GM12864 (cell line): ENCODE results near the gene ZNF655.
A peak's percentile ranks its signal among the peaks of the same experiment; 100 is the strongest.

Source experiments
- DNase-seq: peaks from one replicate; pipeline ENCODE4 v3.0.0-alpha.2; 2011; ENCODE audit warnings: low read depth
- H3K4me3 ChIP-seq: 2 replicates; pipeline ENCODE4 v1.5.1; 2011; ENCODE audit warnings: mild to moderate bottlenecking, low read depth, low read length, control low read depth
- CTCF ChIP-seq: IDR thresholded peaks from 2 replicates; pipeline ENCODE4 v1.5.1; 2011; ENCODE audit warnings: low read depth, mild to moderate bottlenecking, moderate library complexity, low read length, control low read depth, inconsistent platforms; ENCODE audit errors: missing control alignments

The ZNF655 gene

GRCh38 chr7:99558306-99559174 lies at the start of gene ZNF655:
Gene ZNF655 (plus strand): TSS chr7:99558642. CDS start chr7:99560560, 1,918 bp downstream.
- DNase-seq = peak; percentile 64
- no peak for TF ChIP-seq CTCF
- H3K4me3 ChIP-seq = peak within 1 kb of the TSS; percentile 99

- DNase-seq = no peak
These were observed 44.4 kb upstream of the ZNF655 start for GRCh38 chr7:99514050-99514449.

GRCh38 chr7:99521399-99521798 lies 37.0 kb upstream of the ZNF655 start:
- TF ChIP-seq CTCF = no peak
- no peak overlapping the region for H3K4me3 ChIP-seq
- DNase-seq = no peak

More at GRCh38 chr7:99514050-99514449, 44.4 kb upstream of the ZNF655 start:
- no peak for TF ChIP-seq CTCF
- H3K4me3 ChIP-seq = no peak overlapping the region

- H3K4me3 ChIP-seq = no peak overlapping the region
- no peak for DNase-seq
- TF ChIP-seq CTCF = no peak
These were observed 32.6 kb upstream of the ZNF655 start for GRCh38 chr7:99525713-99526440.

- DNase-seq = no peak
- no peak for TF ChIP-seq CTCF
- H3K4me3 ChIP-seq = no peak overlapping the region
These were observed 27.1 kb upstream of the ZNF655 start for GRCh38 chr7:99531354-99531765.

- no peak overlapping the region for H3K4me3 ChIP-seq
- no peak for TF ChIP-seq CTCF
- DNase-seq = no peak
These were observed 22.8 kb upstream of the ZNF655 start for GRCh38 chr7:99535667-99536066.
